GM12878 (cell line): ENCODE results near the gene FAM50A. TPM values are rescaled to one million over a fixed set of nuclear protein-coding genes. Genes with fewer than 3 reads are reported as not detected.

ENCODE experiments used
- BHLHE40 ChIP-seq, 2 experiments: fragments of 450-650 bp in 1 of 2; IDR thresholded peaks; 2 replicates each; pipeline ENCODE4 v1.6.1; 2011 to 2017; ENCODE audit warnings: low read depth in 2 of 2, borderline replicate concordance in 1 of 2, improper control_type of control experiment in 1 of 2, low read length in 1 of 2, mild to moderate bottlenecking in 1 of 2
- CREM ChIP-seq: IDR thresholded peaks from 2 replicates; pipeline ENCODE4 v1.6.1; 2014; ENCODE audit warnings: antibody characterized with exemption, low read depth
- CUX1 ChIP-seq: IDR thresholded peaks from 2 replicates; pipeline ENCODE4 v1.6.1; 2012; ENCODE audit warnings: improper control_type of control experiment, low read depth, low read length; ENCODE audit not compliant: insufficient replicate concordance
- NFYA ChIP-seq: IDR thresholded peaks from 2 replicates; pipeline ENCODE4 v1.6.1; 2011; ENCODE audit warnings: low read depth, mild to moderate bottlenecking, low read length, improper control_type of control experiment, borderline replicate concordance
- NR2C2 ChIP-seq: IDR thresholded peaks from 2 replicates; pipeline ENCODE4 v1.6.1; 2011; ENCODE audit warnings: borderline replicate concordance, low read depth; ENCODE audit not compliant: control insufficient read depth, insufficient read length
- NR2F1 ChIP-seq: fragments of 450-650 bp; conservative IDR thresholded peaks from 2 replicates; pipeline ENCODE4 v1.6.1; 2017; ENCODE audit warnings: mild to moderate bottlenecking
- RAD21 ChIP-seq: IDR thresholded peaks from 2 replicates; pipeline ENCODE4 v1.6.1; 2011; ENCODE audit warnings: mild to moderate bottlenecking, low read depth, low read length, moderate library complexity; ENCODE audit not compliant: insufficient read depth
- RELB ChIP-seq: fragments of 450-650 bp; IDR thresholded peaks from 2 replicates; pipeline ENCODE4 v1.6.1; 2017; ENCODE audit warnings: low read depth, mild to moderate bottlenecking, moderate library complexity
- RUNX3 ChIP-seq: IDR thresholded peaks from 2 replicates; pipeline ENCODE4 v1.6.1; 2012; ENCODE audit warnings: low read length, inconsistent platforms
- SREBF2 ChIP-seq: IDR thresholded peaks from 2 replicates; pipeline ENCODE4 v1.6.1; 2012; ENCODE audit warnings: mild to moderate bottlenecking, low read length
- ZNF217 ChIP-seq: fragments of 450-650 bp; IDR thresholded peaks from 2 replicates; pipeline ENCODE4 v1.6.1; 2017; ENCODE audit warnings: antibody characterized with exemption, mild to moderate bottlenecking
- ZNF622 ChIP-seq: fragments of 450-650 bp; IDR thresholded peaks from 2 replicates; pipeline ENCODE4 v1.6.1; 2017; ENCODE audit warnings: mild to moderate bottlenecking, inconsistent platforms
- ZSCAN29 ChIP-seq: fragments of 450-650 bp; IDR thresholded peaks from 2 replicates; pipeline ENCODE4 v1.6.1; 2017; ENCODE audit warnings: mild to moderate bottlenecking, moderate library complexity
- polyA plus RNA-seq, 11 experiments: library from polyadenylated mRNA; depleted of rRNA in 4 of 11; unstranded in 6 of 11; stranded (reverse) in 5 of 11; fragments of >200 nt; fragmentation: Nextera tagmentation in 4 of 11; fragmentation: Illumina TruSeq in 1 of 11; extraction: Ambion mirVana in 4 of 11; extraction: Trizol in 1 of 11; gene quantifications; 1 replicate in 1 of 11; 2 replicates in 10 of 11; pipeline versions ENCODE4 v1.2.1 to v1.2.3, GENCODE V29; 2011 to 2016; ENCODE audit warnings: inconsistent platforms in 2 of 11, missing spikeins in 2 of 11, low read depth in 1 of 11
- total RNA-seq, 4 experiments: library from RNA; depleted of rRNA in 3 of 4; stranded (reverse); fragments of >200 nt in 3 of 4; fragmentation: Illumina TruSeq in 1 of 4; extraction: Trizol in 1 of 4; gene quantifications; 2 replicates each; pipeline versions ENCODE4 v1.2.1 to v1.2.3, GENCODE V29; 2013 to 2021
- TF ChIP-seq, protein P1 (sequence below): fragments of 450-650 bp; IDR thresholded peaks from 2 replicates; pipeline ENCODE4 v1.6.1; 2017; ENCODE audit warnings: antibody characterized with exemption, mild to moderate bottlenecking, moderate library complexity
- TF ChIP-seq, protein P2 (sequence below): fragments of 450-650 bp; IDR thresholded peaks from 2 replicates; pipeline ENCODE4 v1.6.1; 2017; ENCODE audit warnings: mild to moderate bottlenecking
- TF ChIP-seq, protein P3 (sequence below): IDR thresholded peaks from 2 replicates; pipeline ENCODE4 v1.6.1; 2012; ENCODE audit warnings: low read length, inconsistent platforms

FAM50A gene
- total and polyA plus RNA-seq, 10 of the 15 experiments (the other 5 are each of a cell fraction or from before 2014, with no cell fraction given): 4.2 to 46.7 (median 34.6) TPM

GRCh38 chrX:154436983-154437752, 6.8 kb upstream of the FAM50A start, which contains the start of gene GDI1 (continued):
- no peak for TF ChIP-seq RELB
- TF ChIP-seq CREM: no peak
- no peak for TF ChIP-seq NR2C2
- no peak; the same call in 1 of the 2 replicates for TF ChIP-seq RUNX3
- TF ChIP-seq, protein P1, sequence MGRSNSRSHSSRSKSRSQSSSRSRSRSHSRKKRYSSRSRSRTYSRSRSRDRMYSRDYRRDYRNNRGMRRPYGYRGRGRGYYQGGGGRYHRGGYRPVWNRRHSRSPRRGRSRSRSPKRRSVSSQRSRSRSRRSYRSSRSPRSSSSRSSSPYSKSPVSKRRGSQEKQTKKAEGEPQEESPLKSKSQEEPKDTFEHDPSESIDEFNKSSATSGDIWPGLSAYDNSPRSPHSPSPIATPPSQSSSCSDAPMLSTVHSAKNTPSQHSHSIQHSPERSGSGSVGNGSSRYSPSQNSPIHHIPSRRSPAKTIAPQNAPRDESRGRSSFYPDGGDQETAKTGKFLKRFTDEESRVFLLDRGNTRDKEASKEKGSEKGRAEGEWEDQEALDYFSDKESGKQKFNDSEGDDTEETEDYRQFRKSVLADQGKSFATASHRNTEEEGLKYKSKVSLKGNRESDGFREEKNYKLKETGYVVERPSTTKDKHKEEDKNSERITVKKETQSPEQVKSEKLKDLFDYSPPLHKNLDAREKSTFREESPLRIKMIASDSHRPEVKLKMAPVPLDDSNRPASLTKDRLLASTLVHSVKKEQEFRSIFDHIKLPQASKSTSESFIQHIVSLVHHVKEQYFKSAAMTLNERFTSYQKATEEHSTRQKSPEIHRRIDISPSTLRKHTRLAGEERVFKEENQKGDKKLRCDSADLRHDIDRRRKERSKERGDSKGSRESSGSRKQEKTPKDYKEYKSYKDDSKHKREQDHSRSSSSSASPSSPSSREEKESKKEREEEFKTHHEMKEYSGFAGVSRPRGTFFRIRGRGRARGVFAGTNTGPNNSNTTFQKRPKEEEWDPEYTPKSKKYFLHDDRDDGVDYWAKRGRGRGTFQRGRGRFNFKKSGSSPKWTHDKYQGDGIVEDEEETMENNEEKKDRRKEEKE: no peak
- no peak for TF ChIP-seq ZNF622
- no peak for TF ChIP-seq RAD21
- TF ChIP-seq, protein P2, sequence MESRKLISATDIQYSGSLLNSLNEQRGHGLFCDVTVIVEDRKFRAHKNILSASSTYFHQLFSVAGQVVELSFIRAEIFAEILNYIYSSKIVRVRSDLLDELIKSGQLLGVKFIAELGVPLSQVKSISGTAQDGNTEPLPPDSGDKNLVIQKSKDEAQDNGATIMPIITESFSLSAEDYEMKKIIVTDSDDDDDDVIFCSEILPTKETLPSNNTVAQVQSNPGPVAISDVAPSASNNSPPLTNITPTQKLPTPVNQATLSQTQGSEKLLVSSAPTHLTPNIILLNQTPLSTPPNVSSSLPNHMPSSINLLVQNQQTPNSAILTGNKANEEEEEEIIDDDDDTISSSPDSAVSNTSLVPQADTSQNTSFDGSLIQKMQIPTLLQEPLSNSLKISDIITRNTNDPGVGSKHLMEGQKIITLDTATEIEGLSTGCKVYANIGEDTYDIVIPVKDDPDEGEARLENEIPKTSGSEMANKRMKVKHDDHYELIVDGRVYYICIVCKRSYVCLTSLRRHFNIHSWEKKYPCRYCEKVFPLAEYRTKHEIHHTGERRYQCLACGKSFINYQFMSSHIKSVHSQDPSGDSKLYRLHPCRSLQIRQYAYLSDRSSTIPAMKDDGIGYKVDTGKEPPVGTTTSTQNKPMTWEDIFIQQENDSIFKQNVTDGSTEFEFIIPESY: no peak
- TF ChIP-seq BHLHE40 (IDR thresholded peaks at IDR 0.05; ENCODE audit: borderline replicate concordance in 1 of 2, low read depth in 2 of 2, low read length in 1 of 2): peak in 1 of 2 experiments; percentile 63; a peak in 2 of 4 replicates
- no peak for TF ChIP-seq ZNF217
- TF ChIP-seq NFYA: no peak
- TF ChIP-seq CUX1: no peak
- TF ChIP-seq ZSCAN29: peak; percentile 49; the same call in 1 of the 2 replicates
- TF ChIP-seq, protein P3, sequence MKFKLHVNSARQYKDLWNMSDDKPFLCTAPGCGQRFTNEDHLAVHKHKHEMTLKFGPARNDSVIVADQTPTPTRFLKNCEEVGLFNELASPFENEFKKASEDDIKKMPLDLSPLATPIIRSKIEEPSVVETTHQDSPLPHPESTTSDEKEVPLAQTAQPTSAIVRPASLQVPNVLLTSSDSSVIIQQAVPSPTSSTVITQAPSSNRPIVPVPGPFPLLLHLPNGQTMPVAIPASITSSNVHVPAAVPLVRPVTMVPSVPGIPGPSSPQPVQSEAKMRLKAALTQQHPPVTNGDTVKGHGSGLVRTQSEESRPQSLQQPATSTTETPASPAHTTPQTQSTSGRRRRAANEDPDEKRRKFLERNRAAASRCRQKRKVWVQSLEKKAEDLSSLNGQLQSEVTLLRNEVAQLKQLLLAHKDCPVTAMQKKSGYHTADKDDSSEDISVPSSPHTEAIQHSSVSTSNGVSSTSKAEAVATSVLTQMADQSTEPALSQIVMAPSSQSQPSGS: no peak
- no peak for TF ChIP-seq SREBF2
- 0 out of 2 replicates have a peak, but pooled peaks have one; percentile 25 for TF ChIP-seq NR2F1
